Spleen (tissue), 11 donors: ENCODE data around the gene ZNF598. TPM values are rescaled to one million over a fixed set of nuclear protein-coding genes. Genes with fewer than 3 reads are reported as not detected.
"Not testable (repeated sequence)": the region's sequence is repeated elsewhere in the genome, so short reads cannot be mapped to it uniquely, and the experiment has no call there.

Experiments
- DNase-seq: peaks from one replicate; pipeline ENCODE4 v3.0.0-alpha.2; 2020
- H3K27ac ChIP-seq, 8 donors: fragments of 200-600 bp; sonication (generic) in 7 of 8; 1 replicate in 4 of 8; 2 replicates in 4 of 8; pipeline versions ENCODE4 v1.5.0 to v1.8.0; 2016 to 2021; ENCODE audit warnings: inconsistent platforms in 4 of 8, mild to moderate bottlenecking in 4 of 8, moderate library complexity in 1 of 8
- H3K27me3 ChIP-seq, 7 donors: fragments of 200-600 bp; sonication (generic) in 6 of 7; replicated peaks in 1 of 7; 1 replicate in 4 of 7; 2 replicates in 3 of 7; pipeline versions ENCODE4 v1.5.0 to v1.8.0; 2016 to 2021; ENCODE audit warnings: inconsistent platforms in 3 of 7, mild to moderate bottlenecking in 1 of 7
- H3K36me3 ChIP-seq, 6 donors: fragments of 200-600 bp; sonication (generic) in 5 of 6; 1 replicate in 4 of 6; 2 replicates in 2 of 6; pipeline versions ENCODE4 v1.5.0 to v1.8.0; 2016 to 2021; ENCODE audit warnings: inconsistent platforms in 2 of 6
- H3K4me1 ChIP-seq, 6 donors: fragments of 200-600 bp; sonication (generic) in 5 of 6; 1 replicate in 3 of 6; 2 replicates in 3 of 6; pipeline versions ENCODE4 v1.5.0 to v1.8.0; 2016 to 2021; ENCODE audit warnings: inconsistent platforms in 3 of 6
- H3K4me3 ChIP-seq, 8 donors: fragments of 200-600 bp; sonication (generic) in 7 of 8; 1 replicate in 4 of 8; 2 replicates in 4 of 8; pipeline versions ENCODE4 v1.5.0 to v1.8.0; 2016 to 2021; ENCODE audit warnings: inconsistent platforms in 4 of 8, mild to moderate bottlenecking in 4 of 8, moderate library complexity in 2 of 8
- H3K9me3 ChIP-seq, 8 donors: fragments of 200-600 bp; sonication (generic) in 7 of 8; 1 replicate in 4 of 8; 2 replicates in 4 of 8; pipeline versions ENCODE4 v1.5.0 to v1.8.0; 2016 to 2021; ENCODE audit warnings: inconsistent platforms in 4 of 8
- POLR2A ChIP-seq, 3 donors: fragments of 450-650 bp; IDR thresholded peaks; one replicate each; pipeline ENCODE4 v1.5.1; 2017; ENCODE audit warnings: antibody characterized with exemption in 3 of 3, mild to moderate bottlenecking in 1 of 3
- POLR2AphosphoS5 ChIP-seq, 3 donors: sonication (generic); formaldehyde crosslinking; IDR thresholded peaks; one replicate each; pipeline ENCODE4 v1.5.1; 2017; ENCODE audit warnings: antibody characterized with exemption in 3 of 3
- WGBS, 5 donors: extraction: QIAGEN DNeasy Blood & Tissue Kit in 3 of 5; methylation state at CpG; one replicate each; pipeline versions ENCODE4 v1.1.5 to v1.1.7; 2013 to 2018; 5-methylcytosine and 5-hydroxymethylcytosine counted together
- intact Hi-C: fragments of 100-400 bp; cut with DNase I; formaldehyde crosslinking; loops from one replicate; pipeline ENCODE4 v1.15.0; 2023; ENCODE audit warnings: low total_unique reads
- polyA plus RNA-seq, 3 donors: library from polyadenylated mRNA; stranded (reverse); fragments of 200-250 nt; gene quantifications; one replicate each; pipeline ENCODE4 v1.2.1, GENCODE V29; 2013
- total RNA-seq, 7 donors: library from RNA; depleted of rRNA in 3 of 7; stranded (reverse); fragments of >200 nt in 3 of 7; fragmentation: NEBNext Ultra II Directional in 4 of 7; extraction: Animal tissue kit (Norgen Biotek cat#: 25700) in 4 of 7; gene quantifications; one replicate each; pipeline versions ENCODE4 v1.1.0 to v1.2.1, GENCODE V29; 2016 to 2021
- TF ChIP-seq, protein P1 (sequence below), 11 experiments: fragments of 200-600 bp in 7 of 11; fragments of 450-650 bp in 4 of 11; sonication (generic) in 4 of 11; IDR thresholded peaks in 8 of 11; conservative IDR thresholded peaks in 3 of 11; 1 replicate in 7 of 11; 2 replicates in 4 of 11; pipeline versions ENCODE4 v1.4.0 to v1.8.0; 2016 to 2021; ENCODE audit warnings: antibody characterized with exemption in 11 of 11, inconsistent platforms in 4 of 11, mild to moderate bottlenecking in 1 of 11
- donor health status: healthy with polysubstance abuse.
- donor health status: DM: no; HTN: no; CAD: no; lungs with moderate emphysema.
- donor health status: DM: no; HTN: no; CAD: no.
- donor health status: Bipolar disorder and iron deficiency.
- donor health status: healthy.
- donor health status: DM: no; HTN: no; CAD: no.
- donor health status: DM: yes; HTN: yes; CAD: no.

The ZNF598 gene
- total and polyA plus RNA-seq, 10 donors, result 21.8 to 56.2 (median 42.0) TPM

DNA sequence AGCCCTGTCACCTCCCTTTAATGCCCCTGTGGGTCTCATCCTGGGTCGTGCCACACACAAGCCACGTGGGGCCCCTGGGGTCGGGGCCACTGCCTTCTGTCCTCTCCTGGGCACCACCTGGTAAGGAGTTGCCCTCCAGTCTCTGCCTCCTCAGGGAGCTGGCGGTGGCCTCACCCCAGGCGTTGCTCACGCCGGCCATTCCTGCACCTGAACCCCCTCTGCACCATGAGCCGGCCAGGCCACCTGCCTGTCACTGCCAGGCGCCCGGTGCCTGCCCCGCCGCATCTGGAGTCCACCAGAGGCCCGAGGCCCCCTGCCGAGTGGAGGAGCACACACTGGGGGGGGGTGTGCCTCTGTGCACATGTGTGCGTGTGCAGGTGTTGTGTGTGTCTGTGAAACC is 27.5 kb upstream of the ZNF598 start:
- no peak for DNase-seq
- Histone ChIP-seq H3K4me1 (peaks cover 30 to 97% (median 78%) of the 10 kb centered on the region in 6 donors), H3K9me3 (no peaks in the 10 kb centered on the region), H3K27ac (peak overlapping the region in 7 of 8 donors; percentile 70 to 85 (median 78)), H3K4me3 (peak overlapping the region in 2 of 8 donors; percentile 1 to 2), H3K36me3 (peaks cover 0 to 34% (median 4%) of the 10 kb centered on the region in 6 donors), H3K27me3 (peaks cover 0 to 13% (median 0%) of the 10 kb centered on the region in 7 donors)
- 82 to 95% (median 84%) methylated on average over 12 to 15 of the region's 15 CpGs for WGBS, 5 donors
- TF ChIP-seq POLR2AphosphoS5 (IDR thresholded peaks at IDR 0.05) (no peak), POLR2A (IDR thresholded peaks at IDR 0.05) (no peak)
- TF ChIP-seq, protein P1, sequence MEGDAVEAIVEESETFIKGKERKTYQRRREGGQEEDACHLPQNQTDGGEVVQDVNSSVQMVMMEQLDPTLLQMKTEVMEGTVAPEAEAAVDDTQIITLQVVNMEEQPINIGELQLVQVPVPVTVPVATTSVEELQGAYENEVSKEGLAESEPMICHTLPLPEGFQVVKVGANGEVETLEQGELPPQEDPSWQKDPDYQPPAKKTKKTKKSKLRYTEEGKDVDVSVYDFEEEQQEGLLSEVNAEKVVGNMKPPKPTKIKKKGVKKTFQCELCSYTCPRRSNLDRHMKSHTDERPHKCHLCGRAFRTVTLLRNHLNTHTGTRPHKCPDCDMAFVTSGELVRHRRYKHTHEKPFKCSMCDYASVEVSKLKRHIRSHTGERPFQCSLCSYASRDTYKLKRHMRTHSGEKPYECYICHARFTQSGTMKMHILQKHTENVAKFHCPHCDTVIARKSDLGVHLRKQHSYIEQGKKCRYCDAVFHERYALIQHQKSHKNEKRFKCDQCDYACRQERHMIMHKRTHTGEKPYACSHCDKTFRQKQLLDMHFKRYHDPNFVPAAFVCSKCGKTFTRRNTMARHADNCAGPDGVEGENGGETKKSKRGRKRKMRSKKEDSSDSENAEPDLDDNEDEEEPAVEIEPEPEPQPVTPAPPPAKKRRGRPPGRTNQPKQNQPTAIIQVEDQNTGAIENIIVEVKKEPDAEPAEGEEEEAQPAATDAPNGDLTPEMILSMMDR (IDR thresholded peaks at IDR 0.05 in 8 of 11, conservative IDR thresholded peaks at IDR 0.05 in 3 of 11), result no peak
- intact Hi-C loops, result no loop called here

DNA sequence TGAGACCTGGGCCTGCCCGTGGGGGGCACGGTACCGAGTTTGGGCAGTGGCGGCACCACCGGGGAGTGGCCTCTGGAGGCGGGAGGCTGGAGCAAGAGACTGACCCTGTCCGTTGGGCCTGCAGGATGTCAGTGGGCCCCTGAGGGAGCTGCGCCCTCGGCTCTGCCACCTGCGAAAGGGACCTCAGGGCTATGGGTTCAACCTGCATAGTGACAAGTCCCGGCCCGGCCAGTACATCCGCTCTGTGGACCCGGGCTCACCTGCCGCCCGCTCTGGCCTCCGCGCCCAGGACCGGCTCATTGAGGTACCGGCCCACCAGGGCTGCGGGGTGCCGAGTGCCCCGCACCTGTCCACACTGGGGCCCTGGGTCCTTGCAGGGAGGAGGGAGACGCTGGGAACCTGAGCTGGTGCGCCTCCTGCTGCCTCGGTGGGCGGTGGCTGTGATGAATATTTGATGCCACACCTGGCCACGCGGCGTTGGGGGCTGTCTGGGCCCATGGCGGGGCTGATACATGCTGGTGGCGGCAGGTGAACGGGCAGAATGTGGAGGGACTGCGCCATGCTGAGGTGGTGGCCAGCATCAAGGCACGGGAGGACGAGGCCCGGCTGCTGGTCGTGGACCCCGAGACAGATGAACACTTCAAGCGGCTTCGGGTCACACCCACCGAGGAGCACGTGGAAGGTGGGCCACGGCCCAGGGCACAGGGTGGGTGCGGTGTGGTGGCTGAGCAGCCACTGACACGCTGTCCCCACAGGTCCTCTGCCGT is 26.8 kb upstream of the ZNF598 start:
- Histone ChIP-seq H3K27ac (peak overlapping the region; percentile 63 to 85 (median 78)), H3K27me3 (peaks cover 0 to 13% (median 0%) of the 10 kb centered on the region in 7 donors), H3K4me3 (peak overlapping the region in 4 of 8 donors; percentile 12 to 49 (median 31)), H3K4me1 (peaks cover 30 to 97% (median 79%) of the 10 kb centered on the region in 6 donors), H3K9me3 (no peaks in the 10 kb centered on the region), H3K36me3 (peaks cover 0 to 34% (median 4%) of the 10 kb centered on the region in 6 donors)
- 84 to 88% (median 87%) methylated on average over 23 to 47 of the region's 47 CpGs for WGBS, 5 donors
- TF ChIP-seq POLR2AphosphoS5 (IDR thresholded peaks at IDR 0.05) (no peak), POLR2A (IDR thresholded peaks at IDR 0.05) (no peak)
- TF ChIP-seq, protein P1 (IDR thresholded peaks at IDR 0.05 in 8 of 11, conservative IDR thresholded peaks at IDR 0.05 in 3 of 11), result no peak
- no peak for DNase-seq
- intact Hi-C loops, result no loop called here

DNA sequence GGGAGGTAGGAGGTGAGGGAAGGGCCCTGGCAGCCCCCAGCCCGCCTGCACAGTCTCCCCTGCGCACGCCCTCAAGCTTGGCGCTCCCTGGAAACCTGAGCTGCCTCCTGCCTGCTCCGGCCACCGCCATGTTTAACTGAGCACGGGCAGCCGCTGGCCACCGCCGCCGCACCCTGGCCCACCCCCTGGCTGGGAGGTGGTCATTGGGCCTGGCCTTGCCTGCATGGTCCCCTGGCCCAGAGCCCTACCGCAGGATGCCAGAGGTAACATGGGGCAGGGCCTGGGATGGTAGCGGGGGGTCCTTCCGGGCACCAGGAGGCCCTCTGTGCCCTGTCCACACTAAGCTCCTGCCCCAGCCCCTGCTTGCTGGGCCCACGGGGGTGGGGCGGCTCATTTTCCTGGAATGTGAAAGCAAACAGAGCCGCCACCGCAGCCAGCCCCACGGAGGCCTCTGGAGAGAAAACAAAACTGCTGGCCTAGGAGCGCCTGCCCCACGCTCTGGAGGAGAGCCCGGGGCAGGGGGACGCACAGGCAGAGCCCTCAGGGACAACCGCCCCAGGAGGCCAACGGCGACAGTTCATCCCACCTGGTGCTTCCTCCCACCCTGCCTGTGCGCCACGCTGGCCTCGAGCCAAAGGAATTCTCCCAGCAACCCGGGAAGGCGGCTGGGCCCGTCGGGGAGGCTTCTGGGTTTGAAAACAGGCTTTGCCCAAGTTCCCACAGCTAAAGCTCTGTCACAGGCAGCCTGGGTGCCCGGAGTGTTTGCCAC is 26.0 kb upstream of the ZNF598 start:
- H3K27me3 ChIP-seq, result peaks cover 0 to 13% (median 0%) of the 10 kb centered on the region in 7 donors
- peaks cover 23 to 97% (median 80%) of the 10 kb centered on the region in 6 donors for H3K4me1 ChIP-seq
- DNase-seq, result no peak
- H3K27ac ChIP-seq, result peak overlapping the region; percentile 63 to 85 (median 78)
- peaks cover 0 to 34% (median 4%) of the 10 kb centered on the region in 6 donors for H3K36me3 ChIP-seq
- H3K9me3 ChIP-seq, result no peaks in the 10 kb centered on the region
- 56 to 81% (median 68%) methylated on average over 9 to 34 of the region's 34 CpGs for WGBS, 5 donors
- intact Hi-C loops, result no loop called here
- peak overlapping the region in 4 of 8 donors; percentile 12 to 49 (median 31) for H3K4me3 ChIP-seq
- peak in 2 of 3 donors; percentile 50 to 55 for TF ChIP-seq POLR2AphosphoS5 (IDR thresholded peaks at IDR 0.05)
- TF ChIP-seq POLR2A (IDR thresholded peaks at IDR 0.05), result no peak

DNA sequence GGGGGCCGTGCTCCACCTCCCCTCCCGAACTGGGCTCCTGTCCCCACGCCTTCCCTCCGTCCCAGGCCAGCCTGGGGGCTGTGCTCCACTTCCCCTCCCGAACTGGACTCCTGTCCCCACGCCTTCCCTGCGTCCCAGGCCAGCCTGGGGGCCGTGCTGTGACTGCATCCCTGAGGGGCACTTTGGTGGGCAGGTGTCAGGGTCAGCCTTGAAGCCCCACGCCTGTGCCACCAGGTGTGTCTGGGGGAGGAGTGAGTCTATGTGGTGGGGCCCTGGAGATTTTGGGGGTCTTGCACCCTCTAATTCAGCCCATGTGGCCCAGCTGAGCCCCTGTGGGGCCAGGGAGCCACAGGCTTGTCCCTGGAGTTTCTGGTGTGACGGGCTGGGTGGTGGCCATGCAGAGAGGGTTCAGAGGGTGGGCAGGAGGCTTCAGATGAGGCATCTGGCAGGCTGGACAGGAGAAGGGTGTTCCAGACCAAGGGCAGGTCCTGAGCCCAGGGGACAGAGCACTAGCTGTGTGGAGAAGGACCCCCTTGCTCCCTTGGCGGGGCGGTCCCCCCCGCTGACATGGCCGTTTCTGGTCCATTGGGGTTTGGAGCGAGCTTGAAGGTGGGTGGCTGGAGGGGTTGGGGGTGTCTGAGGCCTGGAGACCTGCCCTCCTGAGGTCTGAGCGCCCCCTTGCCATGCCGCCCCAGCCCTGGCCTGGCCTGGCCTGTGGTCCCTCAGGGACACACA is 25.2 kb upstream of the ZNF598 start:
- no peak for TF ChIP-seq POLR2A (IDR thresholded peaks at IDR 0.05)
- TF ChIP-seq, protein P1 (IDR thresholded peaks at IDR 0.05 in 8 of 11, conservative IDR thresholded peaks at IDR 0.05 in 3 of 11), result no peak
- peak in 2 of 3 donors; percentile 26 to 28 for TF ChIP-seq POLR2AphosphoS5 (IDR thresholded peaks at IDR 0.05)
- peak overlapping the region in 4 of 8 donors; percentile 12 to 49 (median 31) for H3K4me3 ChIP-seq
- H3K27me3 ChIP-seq, result peaks cover 0 to 13% (median 0%) of the 10 kb centered on the region in 7 donors
- H3K36me3 ChIP-seq, result peaks cover 0 to 34% (median 4%) of the 10 kb centered on the region in 6 donors
- H3K9me3 ChIP-seq, result no peaks in the 10 kb centered on the region
- 73 to 83% (median 77%) methylated on average over 14 to 17 of the region's 17 CpGs for WGBS, 5 donors
- intact Hi-C loops, result no loop called here
- peaks cover 21 to 97% (median 81%) of the 10 kb centered on the region in 6 donors for H3K4me1 ChIP-seq
- no peak for DNase-seq
- peak overlapping the region; percentile 53 to 85 (median 78) for H3K27ac ChIP-seq

DNA sequence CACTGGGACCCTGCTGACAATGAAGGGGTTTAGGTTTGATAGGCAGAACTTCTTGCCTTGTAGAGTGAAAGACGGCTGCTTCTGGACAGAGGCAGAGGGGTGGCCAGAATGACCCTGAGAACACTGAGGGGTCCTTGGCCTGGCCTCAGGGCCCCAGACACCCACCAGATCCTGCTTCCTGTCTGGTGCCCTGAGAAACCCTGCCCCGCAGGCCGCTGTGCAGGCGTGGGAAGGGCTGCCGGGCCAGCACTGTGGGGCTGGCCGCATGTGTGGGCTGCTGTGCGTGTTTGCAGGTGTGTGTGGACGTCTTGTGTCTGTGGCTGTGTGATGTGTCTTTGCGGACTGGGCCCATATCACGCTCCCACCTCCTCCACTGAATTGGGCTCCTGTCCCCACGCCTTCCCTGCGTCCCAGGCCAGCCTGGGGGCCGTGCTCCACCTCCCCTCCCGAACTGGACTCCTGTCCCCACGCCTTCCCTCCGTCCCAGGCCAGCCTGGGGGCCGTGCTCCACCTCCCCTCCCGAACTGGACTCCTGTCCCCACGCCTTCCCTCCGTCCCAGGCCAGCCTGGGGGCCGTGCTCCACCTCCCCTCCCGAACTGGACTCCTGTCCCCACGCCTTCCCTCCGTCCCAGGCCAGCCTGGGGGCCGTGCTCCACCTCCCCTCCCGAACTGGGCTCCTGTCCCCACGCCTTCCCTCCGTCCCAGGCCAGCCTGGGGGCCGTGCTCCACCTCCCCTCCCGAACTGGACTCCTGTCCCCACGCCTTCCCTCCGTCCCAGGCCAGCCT is 24.5 kb upstream of the ZNF598 start:
- peaks cover 0 to 15% (median 0%) of the 10 kb centered on the region in 7 donors for H3K27me3 ChIP-seq
- H3K36me3 ChIP-seq, result peaks cover 0 to 39% (median 4%) of the 10 kb centered on the region in 6 donors
- intact Hi-C loops, H3K9me3 ChIP-seq, DNase-seq: not testable (repeated sequence)
- peak overlapping the region; percentile 60 to 90 (median 84) for H3K27ac ChIP-seq
- H3K4me3 ChIP-seq, result peak overlapping the region in 7 of 8 donors; percentile 16 to 63 (median 36)
- 24 to 66% (median 54%) methylated on average over 6 to 16 of the region's 32 CpGs for WGBS, 5 donors
- H3K4me1 ChIP-seq, result peaks cover 18 to 97% (median 81%) of the 10 kb centered on the region in 6 donors
